Stimulated activated CD8-positive, alpha-beta memory T cell treated with anti-CD3 and anti-CD28 coated beads, Interleukin-15, amount 100 ng/mL, for 4 hours (primary cell): ENCODE results near the gene CIB2.
A peak's percentile ranks its signal among the peaks of the same experiment; 100 is the strongest.

Experiments
- DNase-seq, 2 donors: peaks; one replicate each; pipeline ENCODE4 v3.0.0-alpha.2; 2020; ENCODE audit warnings: low read depth in 2 of 2

CIB2 gene

GRCh38 chr15:78065973-78066946, 65.0 kb downstream of the CIB2 start:
- no peak for DNase-seq

- no peak for DNase-seq
Measured at GRCh38 chr15:78065284-78065872, 65.9 kb downstream of the CIB2 start.

DNA sequence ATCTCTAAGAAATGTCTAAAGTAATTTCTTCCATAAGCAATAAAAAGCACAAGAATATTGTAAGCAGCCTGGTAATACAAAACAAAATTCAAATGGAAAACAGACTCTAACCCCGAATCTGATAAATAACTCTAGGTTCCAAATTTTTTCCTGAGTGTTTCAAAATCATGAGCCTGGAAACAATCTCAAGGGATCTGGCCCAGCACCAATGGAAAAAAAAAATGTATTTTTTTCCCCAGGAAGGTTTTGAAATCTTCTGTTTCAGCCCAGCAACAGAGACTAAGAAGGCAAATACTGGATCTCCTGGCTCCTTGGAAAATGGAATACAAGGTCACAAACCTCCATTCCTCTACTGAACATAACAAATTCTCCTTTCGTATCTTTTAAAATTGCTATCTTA, 66.7 kb downstream of the CIB2 start:
- DNase-seq: no peak

DNA sequence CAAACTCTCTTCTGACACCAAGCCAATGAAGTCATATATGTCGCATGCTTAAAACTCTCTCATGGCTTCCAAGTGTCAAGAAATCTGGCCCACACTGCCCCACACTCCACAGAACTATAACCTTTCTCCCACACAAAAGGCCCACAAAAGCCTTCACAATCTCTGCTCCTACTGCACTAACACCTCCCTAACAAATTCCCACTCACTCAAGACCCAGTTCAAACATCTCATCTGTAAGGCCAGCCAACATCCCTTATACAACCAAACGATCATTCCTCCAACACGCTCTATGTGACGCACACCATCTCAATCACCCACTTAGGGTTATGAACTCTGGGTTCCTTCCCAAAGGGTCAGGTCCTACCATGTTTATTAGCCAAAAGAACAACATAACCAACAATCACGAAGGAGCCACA, 67.3 kb downstream of the CIB2 start:
- no peak for DNase-seq

GRCh38 chr15:78063217-78063616, 68.0 kb downstream of the CIB2 start:
- no peak for DNase-seq

DNA sequence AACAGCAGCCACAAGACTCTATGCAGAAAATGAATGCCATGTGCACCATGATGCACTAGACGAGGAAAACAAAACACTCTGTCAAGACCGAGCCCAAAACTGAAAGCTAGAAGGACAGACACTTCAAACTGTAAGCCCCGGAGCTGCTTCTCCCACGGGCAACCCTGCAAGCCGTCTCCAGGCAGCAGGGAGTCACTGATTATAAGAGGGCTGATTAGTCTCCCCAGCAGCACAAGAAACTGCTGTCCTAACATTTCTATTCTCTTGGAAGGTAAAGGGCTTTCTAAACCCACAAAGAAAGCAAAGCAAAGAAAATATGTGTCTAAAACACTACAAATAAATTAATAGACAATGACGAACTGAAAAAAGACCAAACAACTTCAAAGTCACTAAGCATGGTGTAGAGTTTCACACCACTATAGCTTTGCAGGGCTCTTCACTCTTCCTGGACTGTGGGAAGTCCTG, 69.2 kb downstream of the CIB2 start:
- DNase-seq: peak in 1 of 2 donors; percentile 46

DNA sequence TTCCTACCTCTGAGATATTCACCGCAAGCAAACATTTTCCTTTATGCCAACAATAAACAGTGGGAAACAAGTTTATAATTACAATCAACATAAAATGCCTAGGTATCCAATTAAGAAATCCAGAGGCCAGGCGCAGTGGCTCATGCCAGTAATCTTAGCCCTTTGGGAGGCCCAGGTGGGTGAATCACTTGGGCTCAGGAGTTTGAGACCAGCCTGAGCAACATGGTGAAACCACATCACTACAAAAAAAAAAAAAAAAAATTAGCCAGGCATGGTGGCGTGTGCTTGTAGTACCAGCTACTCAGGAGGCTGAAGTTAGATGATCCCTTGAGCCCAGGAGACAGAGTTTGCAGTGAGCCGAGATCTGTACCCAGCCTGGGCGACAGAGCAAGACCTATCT, 71.0 kb downstream of the CIB2 start:
- DNase-seq: no peak

DNA sequence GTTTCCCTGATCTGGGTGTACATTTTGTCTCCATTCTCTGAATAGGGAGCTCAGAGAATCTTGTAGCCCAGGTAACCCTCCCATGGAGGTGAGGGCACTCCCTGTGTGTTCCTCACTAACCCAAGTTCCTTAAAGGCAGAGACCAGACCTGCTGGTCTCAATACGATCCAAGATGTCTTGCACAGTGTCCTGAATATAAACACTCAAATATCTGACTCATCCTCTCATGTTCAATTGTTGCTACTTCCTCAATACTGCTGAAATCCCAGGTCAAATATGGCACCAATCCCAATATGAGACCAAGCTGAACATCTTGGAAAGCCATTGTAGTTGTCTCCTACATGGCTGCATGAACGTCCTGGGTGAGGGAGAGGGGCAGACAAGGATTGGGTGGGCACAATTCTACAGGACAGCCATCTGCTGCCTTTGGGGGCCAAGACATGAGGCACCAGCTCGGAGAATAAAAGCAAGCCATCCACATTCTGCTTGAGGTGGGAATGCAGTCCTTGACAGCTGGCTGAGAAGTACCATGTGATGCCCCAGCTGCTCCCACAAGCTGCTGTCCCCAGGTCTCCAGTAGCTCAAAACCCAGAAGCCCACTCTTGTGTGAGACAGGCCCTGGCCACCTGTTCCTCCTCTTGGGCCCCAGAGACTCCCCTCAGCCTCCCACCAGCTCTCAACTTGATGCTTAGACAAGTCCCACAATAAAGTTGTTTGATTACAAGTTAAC, 72.0 kb downstream of the CIB2 start:
- DNase-seq: no peak

- DNase-seq: no peak
Measured at GRCh38 chr15:78058401-78058935, 72.8 kb downstream of the CIB2 start.

DNA sequence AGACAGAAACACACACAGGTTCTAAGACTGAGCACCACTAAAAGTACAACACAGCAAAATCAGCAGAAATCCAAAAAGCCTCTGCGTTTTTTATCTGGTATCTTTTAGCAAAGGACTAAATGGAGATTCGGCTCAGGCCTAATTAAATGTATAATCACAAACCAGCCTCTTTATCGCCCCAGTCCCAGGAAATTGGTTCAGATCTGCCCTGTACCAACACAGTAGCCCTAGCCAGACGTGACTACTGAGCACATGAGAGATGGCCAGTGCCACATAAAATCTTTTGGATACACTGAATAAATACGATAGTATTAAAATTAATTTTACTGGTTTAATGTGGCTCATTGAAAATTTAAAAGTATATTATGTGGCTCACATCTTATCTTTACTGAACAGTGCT, 73.4 kb downstream of the CIB2 start:
- no peak for DNase-seq

DNA sequence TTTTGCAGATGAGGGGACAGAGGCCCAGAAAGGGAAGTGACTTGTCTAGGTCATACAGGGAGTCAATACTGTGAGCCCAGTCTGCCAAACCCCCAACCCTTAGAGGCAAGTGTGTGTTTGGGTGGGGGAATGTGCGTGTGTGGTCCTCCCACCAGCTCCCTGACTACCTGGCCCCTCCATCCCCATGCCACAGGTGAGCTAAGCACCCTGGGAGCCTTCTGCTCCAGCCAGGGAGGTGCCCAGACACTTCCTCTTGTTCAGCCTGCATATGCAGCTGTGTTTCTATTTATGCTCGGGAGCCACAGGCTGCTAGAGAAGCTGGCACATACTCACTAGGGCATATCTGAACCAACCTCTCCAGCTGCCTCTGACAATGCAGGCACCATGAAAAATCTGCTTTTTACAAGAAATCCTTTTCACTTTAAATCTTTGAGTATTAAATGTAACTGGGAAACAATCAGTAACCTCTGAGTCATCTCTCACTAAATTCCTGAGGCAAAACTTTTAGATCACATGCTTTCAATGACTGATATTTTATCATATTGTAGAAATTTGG, 74.5 kb downstream of the CIB2 start:
- DNase-seq: no peak

GRCh38 chr15:78055919-78056713, 75.1 kb downstream of the CIB2 start:
- no peak for DNase-seq

DNA sequence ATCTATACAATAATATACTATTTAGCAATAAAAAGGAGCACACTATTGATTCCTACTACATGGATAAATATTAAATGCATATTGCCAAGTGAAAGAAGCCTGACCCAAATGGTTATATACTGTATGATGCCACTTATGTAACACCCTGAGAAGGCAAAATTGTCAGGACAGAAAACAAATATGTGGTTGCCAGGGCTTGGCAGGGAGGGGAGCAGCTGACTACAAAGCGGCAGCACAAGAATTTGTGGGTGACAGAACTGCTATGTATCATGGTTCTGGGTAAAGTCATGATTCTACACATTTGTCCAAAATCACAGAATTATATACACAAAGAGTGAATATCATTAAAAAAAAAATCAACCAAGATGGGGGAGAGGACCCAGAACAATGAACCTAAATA, 76.3 kb downstream of the CIB2 start:
- DNase-seq: no peak
